Measurements from ENCODE around the gene VAT1L.

The VAT1L gene

GRCh38 chr16:77869997-77870813 is 81.8 kb downstream of the VAT1L start:
- DNase-seq (ENCODE audit: low read depth): no peak

DNA sequence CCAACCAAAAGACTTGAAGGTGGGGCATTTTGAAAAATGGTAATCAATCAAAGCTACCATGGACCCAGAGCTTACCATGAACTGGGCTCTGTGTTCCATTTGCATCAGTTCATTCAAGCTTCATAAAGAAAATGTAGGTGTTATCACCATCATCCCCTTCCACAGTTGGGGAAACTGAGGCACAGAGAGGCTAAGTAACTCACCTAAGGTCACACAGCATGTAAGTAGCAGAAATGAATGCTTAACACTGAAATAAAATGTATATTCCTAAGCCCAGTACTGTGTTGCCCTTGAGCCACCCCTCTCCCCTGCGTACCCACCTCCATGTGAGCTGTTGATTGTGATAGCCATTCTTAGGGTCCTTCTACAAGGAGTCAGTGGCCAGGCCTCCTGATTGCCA is 83.6 kb downstream of the VAT1L start:
- no peak for DNase-seq (ENCODE audit: low read depth)

DNA sequence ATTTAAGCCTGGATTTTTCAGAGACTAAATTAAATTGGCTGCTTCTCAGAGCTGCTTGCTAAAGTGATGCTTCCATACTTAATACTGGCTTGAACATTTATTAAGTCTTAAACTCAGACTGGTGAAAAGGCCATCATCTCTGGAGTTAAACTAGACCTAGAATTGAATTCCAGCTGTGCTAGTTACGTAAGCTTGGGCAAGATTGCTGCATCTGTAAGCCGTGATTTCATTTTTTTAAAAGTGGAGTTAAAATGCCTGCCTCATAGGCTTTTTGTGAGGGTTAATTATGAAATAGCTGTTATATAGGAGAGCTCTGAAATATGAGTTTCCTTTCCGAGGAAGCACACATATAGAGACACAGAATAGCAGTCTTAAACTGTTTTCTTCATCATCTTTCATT is 84.7 kb downstream of the VAT1L start:
- no peak for DNase-seq (ENCODE audit: low read depth)

DNA sequence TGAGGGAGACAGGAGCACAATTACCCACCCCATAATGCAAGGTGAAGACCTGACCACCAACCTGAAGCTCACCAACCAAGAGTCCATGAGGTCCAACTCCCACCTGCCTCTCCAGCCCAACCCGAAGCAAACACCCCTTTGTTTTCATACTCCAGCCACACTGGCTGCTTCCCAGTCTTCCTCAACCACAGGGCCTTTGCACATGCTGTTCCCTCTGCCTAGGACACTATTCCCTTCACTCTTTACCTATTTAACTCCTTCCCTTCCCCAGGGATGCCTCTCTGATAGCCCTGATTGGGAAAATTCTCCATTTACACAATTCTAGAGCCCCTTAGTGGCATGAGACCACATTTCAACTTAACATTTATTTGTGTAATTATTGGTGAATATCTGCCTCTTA is 86.0 kb downstream of the VAT1L start:
- no peak for DNase-seq (ENCODE audit: low read depth)

DNA sequence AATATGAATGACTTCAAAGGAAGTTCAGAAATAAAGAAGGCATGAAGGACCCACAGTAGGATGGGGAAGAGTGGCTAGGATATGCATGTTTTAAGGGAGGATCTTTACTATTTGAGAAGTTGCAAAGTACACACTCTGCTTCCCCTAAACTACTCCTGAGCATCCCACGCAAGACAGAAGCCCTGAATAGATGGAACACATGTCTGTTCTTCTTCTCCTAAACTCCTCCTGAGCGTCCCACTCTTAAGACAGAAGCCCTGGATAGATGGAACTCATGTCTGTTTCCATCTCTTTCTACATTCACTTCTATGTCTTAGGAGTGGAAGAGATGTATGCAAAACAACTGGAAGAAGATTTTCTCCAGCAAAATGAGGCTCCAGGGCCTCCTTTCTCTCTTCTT is 88.4 kb downstream of the VAT1L start:
- no peak for DNase-seq (ENCODE audit: low read depth)

DNA sequence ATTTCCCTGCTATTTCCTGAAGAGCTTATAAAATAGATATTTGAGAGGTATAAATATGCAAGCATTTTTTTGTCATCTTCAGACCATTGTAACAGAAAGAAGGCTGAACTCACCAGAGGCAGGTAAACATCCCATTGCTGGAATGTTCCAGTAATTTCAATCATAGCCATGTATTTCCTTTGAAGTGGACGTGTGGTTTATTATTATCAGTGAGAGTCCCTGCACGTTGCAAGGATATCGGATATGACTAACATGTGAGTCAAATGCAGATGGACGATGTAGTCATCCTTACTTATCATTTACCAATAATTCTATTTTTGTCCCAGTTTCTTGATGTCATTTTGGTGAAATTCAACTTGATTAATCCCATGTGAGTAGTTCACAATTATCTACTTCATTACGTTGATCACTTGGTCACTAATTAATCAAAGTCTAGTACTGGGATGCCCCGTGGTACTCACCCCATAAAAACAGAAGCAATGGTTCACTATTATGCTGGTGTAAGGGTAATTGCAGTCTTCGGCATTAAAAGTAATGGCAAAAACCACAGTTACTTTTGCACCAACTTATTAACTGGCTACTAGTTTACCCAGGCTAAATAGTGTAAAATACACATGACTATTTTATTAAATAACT is 89.5 kb downstream of the VAT1L start:
- no peak for DNase-seq (ENCODE audit: low read depth)

DNA sequence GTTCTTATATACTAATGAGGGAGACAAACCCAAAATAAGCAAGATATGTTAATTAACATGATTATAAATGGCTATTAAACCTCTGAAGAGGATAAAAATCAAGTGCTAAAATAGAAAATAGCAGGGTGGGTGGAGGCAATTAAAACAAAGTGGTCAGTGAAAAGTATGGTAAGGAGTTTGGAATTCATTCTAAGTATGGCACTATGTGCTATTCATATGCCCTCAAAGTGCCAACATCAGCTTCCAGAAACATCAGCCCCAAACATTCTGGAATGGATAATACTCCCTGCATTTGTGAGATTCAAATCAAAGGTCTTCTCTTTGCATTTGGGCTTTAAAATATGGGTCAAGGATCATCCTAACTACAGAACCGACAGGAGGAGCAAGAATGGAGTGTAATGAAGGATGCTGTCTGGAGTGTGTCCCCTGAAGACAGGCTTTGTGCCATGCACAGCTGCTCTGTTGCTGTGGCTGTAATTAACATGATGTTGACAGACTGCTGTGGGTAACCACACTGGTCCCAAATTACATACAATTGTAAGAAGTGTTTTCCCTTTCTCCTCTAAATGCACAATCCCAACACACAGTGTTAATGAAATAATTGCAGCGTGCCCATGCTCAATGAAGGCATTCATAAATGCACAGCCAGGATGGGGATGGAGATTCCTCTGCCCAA is 93.1 kb downstream of the VAT1L start:
- no peak for DNase-seq (ENCODE audit: low read depth)

DNA sequence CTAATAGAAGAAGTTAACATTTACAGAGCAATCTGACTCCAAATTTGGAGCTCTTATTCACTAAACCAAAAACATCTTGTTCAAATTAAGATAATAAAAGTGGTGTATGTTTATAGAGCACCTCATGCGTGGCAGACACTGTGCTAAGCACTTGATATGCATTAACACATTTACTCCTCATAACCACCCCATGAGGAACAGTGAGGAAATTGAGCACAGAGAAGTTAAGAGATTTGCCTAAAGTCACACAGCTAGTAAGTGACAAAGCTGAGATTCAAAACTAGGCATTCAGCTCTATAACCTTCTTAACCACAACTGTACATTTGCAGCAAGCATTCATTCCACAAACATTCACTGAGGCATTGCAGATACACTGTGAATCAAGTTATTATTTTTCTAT is 94.0 kb downstream of the VAT1L start:
- no peak for DNase-seq (ENCODE audit: low read depth)

DNA sequence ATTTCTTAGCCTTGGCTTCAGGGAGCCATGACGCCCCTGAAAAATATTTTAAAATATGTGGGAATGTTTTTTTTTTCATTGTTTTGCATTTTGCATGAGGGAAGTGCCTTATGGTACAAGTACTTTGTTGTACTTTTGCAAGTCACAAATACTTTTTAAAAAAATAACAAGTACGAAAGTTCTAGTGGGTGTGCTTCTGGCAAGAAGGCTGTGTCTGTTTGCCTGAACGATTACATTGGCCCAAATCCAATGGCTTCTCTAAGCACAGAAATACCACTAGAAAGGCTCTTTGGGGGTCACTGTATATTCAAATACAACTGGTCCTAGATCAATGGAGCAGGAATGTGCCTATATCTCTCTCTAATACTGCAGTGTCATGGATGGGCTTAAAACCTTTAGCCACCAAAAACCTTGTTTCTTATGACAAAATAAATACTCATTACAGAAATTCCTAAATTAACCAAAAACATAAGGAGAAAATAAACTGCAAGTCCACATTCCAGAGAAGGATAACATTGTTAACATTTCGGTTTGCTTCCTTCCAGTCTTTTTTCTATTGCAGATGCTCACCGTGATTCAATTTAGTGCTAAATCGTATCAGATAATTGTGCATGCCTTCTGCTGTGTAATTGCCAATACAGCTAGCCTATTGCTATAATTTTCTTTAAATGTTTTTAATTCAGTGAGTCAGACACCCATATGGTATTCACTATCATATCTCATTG is 97.4 kb downstream of the VAT1L start:
- DNase-seq (ENCODE audit: low read depth): no peak

DNA sequence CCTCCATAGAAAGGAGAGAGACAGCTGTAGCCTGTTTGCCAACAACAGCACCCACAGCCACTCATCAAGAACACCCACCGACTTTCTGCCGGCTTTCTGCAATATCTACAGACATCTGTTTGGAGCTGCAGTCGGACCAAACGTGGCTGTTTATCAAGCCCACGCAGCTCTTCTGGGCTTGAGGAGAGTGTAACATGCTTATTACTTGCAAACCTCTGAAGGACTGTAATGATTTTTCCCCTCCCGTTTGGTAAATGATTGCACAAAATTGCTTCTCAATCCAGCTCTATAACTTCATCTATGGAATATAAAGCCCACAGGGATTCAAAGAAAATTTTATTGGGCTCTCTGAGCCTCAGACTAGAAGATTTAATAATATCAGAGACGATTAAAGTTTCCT is 100.5 kb downstream of the VAT1L start:
- DNase-seq (ENCODE audit: low read depth): no peak

DNA sequence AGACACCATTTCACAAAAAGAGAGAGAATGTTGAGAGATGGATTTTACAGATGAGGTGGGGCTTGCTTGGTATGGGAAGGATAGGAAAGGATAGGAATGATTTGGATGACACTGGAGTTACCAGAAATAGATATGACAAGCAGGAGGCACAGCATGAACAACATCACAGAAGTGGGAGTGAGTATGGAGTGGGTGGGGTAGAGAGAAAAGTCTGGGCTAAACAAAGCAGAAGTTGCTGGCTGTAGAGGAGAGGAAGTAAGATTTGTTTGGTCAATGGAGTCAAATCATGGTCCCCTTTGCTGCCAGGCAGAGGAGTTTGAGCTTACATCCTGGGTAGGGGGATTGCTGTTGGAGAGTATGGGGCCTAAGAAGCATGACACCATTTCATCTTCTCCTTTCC is 101.7 kb downstream of the VAT1L start:
- DNase-seq (ENCODE audit: low read depth): no peak

GRCh38 chr16:77894162-77894561 is 105.8 kb downstream of the VAT1L start:
- DNase-seq (ENCODE audit: low read depth): no peak

GRCh38 chr16:77895962-77896361 is 107.6 kb downstream of the VAT1L start:
- DNase-seq (ENCODE audit: low read depth): no peak

GRCh38 chr16:77896415-77897128 is 108.2 kb downstream of the VAT1L start:
- DNase-seq (ENCODE audit: low read depth): no peak

- no peak for DNase-seq (ENCODE audit: low read depth)
Measured at GRCh38 chr16:77897129-77897437, 108.7 kb downstream of the VAT1L start.

DNA sequence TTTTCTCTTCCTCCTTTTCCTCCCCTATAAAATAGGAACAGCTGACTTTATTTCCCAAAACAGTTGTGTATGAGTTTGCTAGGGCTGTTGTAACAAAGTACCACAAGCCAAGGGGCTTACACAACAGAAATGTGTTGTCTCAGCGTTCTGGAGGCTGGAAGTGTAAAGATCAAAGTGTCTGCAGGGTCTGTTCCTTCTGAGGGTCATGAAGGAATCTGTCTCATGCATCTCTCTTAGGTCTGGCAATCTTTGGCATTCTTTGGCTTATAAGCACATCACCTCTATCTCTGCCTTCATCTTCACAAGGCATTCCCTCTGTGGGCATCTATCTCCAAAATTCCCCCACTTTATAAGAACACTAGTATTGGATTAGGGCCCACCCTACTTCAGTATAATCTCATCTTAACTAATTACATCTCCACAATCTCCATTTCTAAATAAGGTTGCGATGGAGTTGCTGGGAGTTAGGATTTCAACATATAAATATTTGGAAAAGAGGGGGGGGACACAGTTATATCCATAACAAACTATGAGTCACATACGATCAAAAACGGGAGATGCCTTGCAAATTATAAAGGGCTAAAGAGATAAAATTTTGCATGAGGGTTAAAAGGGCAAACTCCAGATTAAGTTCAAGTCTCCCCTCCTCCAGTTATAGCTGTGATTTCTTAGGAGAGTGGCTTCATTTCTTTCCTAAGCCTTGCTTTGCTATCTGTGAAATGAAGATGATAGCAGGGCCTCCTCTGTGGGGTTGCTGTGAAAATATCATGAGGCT is 109.7 kb downstream of the VAT1L start:
- DNase-seq (ENCODE audit: low read depth): no peak

DNA sequence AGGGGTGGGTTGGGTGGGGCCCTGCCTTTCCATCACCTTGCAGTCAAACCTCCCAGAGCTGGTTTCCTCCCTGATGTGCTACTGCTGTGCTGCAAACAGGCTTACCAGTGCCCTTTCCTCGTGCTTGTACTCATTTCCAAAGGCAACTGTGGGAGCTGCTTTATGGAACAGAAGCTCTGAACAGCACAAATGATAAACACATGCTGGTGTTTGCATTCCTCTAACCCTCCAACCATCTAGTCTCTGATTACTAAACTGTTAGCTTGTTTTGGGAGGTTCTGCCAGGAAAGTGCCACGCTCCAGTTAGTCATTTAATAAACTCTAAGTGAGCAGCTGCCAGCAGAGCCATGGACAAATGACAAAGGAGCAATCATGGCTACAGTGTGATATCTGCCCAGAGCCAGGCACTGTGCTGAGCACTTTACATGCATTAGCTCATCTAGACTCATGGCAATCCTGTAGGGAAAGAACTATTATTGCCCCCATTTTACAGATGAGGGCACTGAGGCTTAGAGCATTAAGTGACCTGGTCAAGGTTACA is 110.4 kb downstream of the VAT1L start:
- DNase-seq (ENCODE audit: low read depth): no peak

DNA sequence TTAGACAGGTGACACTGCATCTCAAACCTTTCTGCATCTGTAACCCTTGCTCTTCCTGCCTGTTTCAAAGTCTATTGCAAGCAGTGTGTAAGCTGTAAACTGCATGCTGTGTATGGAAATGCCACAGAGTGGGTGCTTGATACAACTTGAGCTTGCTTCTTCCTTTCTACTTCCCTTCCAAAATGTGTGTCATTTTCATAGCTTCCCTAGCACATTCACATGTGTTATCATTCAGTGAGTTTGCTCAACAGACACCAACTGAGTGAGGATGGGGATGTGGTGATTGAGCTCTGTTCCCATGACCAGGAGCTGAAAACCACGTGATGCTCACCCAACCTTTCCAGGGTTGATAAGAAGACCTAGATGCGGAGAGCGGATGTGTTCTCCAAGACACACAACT is 111.1 kb downstream of the VAT1L start:
- no peak for DNase-seq (ENCODE audit: low read depth)

DNA sequence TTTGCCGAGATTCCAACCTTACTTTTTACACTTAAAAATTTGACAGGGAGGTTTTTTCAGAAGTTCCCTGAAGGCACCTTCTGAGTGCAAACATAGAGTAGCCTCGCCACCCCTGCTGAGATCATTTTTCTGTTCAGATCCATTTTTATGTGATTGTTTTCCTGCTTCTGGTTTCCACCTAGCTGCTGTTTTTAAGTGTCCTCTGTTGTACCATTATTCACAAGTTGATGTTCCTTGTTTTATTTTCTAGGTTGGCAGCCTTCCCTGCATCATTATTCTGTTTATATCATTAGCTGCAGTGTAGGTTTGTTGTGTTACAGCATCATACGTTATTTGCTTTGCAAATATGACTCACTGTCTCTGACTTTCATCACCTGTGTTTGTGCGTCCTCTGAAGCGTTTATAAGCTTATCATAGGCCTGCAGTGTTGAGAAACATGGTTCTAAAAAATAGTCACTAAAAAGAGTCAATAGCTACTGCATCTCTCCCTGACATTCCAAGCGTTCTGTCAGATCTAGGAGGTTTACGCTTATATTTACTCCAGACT is 117.1 kb downstream of the VAT1L start:
- no peak for DNase-seq (ENCODE audit: low read depth)

GRCh38 chr16:77910021-77910420 is 121.7 kb downstream of the VAT1L start:
- DNase-seq (ENCODE audit: low read depth): no peak

GRCh38 chr16:77912617-77913016 is 124.3 kb downstream of the VAT1L start:
- DNase-seq (ENCODE audit: low read depth): no peak
